ENCODE results near the gene MET. TPM values are rescaled to one million over a fixed set of nuclear protein-coding genes. Genes with fewer than 3 reads are reported as not detected.
"Not testable (repeated sequence)": the region's sequence is repeated elsewhere in the genome, so short reads cannot be mapped to it uniquely, and the experiment has no call there.

MET gene
- total RNA-seq, 2 experiments from 2014 or later, result 0.58 to 0.72 TPM

GRCh38 chr7:116738378-116738777, 66.4 kb downstream of the MET start:
- no peak for DNase-seq
- Mint-ChIP-seq H3K4me3 (no peak overlapping the region), H3K4me1 (no peaks in the 10 kb centered on the region), H3K36me3 (no peaks in the 10 kb centered on the region), H3K27ac (no peak overlapping the region), H3K27me3 (peaks cover 18% of the 10 kb centered on the region), H3K9me3 (no peaks in the 10 kb centered on the region)

DNA sequence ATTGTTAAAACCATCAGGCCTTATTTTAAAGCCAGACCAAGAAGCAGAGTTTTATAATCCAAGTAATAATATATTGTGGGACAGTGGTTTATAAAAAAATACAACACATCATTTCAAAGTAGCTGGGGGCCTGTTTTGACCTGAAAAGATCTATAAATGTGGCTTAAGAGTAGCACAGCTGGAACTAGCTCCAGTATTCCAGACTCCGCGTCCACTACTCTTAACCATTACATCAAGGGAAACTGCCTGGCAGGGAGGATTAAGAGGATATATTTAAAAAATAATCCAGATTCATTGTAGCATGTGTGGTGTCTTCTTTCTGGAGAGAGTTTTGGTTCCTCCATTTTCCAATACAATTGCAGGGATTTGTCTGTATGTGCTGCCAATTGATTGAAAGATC, 67.3 kb downstream of the MET start:
- Mint-ChIP-seq H3K27ac (no peak overlapping the region), H3K36me3 (no peaks in the 10 kb centered on the region), H3K9me3 (no peaks in the 10 kb centered on the region), H3K27me3 (peaks cover 21% of the 10 kb centered on the region), H3K4me3 (no peak overlapping the region), H3K4me1 (no peaks in the 10 kb centered on the region)
- DNase-seq, result no peak

- DNase-seq, result no peak
- H3K4me3 Mint-ChIP-seq, result no peak overlapping the region
- H3K36me3 Mint-ChIP-seq, result no peaks in the 10 kb centered on the region
- peaks cover 21% of the 10 kb centered on the region for H3K27me3 Mint-ChIP-seq
- H3K27ac Mint-ChIP-seq, result no peak overlapping the region
- no peaks in the 10 kb centered on the region for H3K4me1 Mint-ChIP-seq
- H3K9me3 Mint-ChIP-seq, result no peaks in the 10 kb centered on the region
Observed at GRCh38 chr7:116740231-116740630, 68.2 kb downstream of the MET start.

GRCh38 chr7:116740755-116741462, 68.9 kb downstream of the MET start:
- Mint-ChIP-seq H3K27ac (no peak overlapping the region), H3K4me3 (no peak overlapping the region), H3K9me3 (no peaks in the 10 kb centered on the region), H3K36me3 (no peaks in the 10 kb centered on the region), H3K4me1 (no peaks in the 10 kb centered on the region), H3K27me3 (peaks cover 21% of the 10 kb centered on the region)
- DNase-seq, result no peak

DNA sequence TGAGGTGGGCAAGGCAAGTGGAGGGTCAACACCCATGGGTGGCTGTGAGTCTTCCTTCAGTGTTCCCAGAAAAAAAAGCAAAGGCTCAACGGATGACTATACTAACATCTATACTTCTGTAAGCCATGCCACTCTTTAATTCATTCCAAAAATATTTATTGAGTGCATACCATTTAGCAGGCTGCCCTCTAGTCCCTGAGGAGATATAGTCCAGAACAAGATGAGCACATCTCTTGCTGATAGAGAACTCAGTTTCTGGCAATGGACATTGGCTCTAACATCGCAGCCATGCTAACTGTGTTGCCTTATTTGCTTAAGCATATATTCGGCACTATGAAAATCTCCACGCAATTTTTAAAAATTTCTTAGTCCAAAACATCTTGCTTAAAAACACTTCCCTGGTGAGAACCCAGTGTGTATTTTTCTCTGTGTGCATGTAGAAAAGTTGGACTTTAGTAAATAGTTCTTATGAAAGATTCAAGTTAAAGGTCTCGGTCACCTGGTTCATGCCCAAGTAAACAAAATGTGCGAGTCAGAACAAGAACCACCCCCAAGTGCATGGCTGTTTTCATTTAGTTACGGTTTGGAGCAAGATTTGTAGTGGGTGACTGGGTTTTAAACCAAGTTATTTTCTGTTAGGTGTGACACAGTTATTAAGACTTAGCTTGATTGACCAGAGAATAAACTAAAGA, 69.8 kb downstream of the MET start:
- no peaks in the 10 kb centered on the region for H3K9me3 Mint-ChIP-seq

GRCh38 chr7:116742641-116743040, 70.6 kb downstream of the MET start:
- no peaks in the 10 kb centered on the region for H3K4me1 Mint-ChIP-seq

More for the DNA sequence above, 69.8 kb downstream of the MET start:
- H3K4me1 Mint-ChIP-seq, result no peaks in the 10 kb centered on the region
- DNase-seq, result no peak
- no peaks in the 10 kb centered on the region for H3K36me3 Mint-ChIP-seq
- no peak overlapping the region for H3K27ac Mint-ChIP-seq
- no peak overlapping the region for H3K4me3 Mint-ChIP-seq
- H3K27me3 Mint-ChIP-seq, result peaks cover 21% of the 10 kb centered on the region

GRCh38 chr7:116743835-116744234, 71.8 kb downstream of the MET start:
- not testable (repeated sequence) for H3K4me1 Mint-ChIP-seq, DNase-seq, H3K27ac Mint-ChIP-seq, H3K4me3 Mint-ChIP-seq, H3K36me3 Mint-ChIP-seq
- Mint-ChIP-seq H3K27me3 (peaks cover 33% of the 10 kb centered on the region), H3K9me3 (peaks cover 16% of the 10 kb centered on the region)

More at GRCh38 chr7:116742641-116743040, 70.6 kb downstream of the MET start:
- peaks cover 27% of the 10 kb centered on the region for H3K27me3 Mint-ChIP-seq
- peaks cover 3% of the 10 kb centered on the region for H3K36me3 Mint-ChIP-seq
- no peak overlapping the region for H3K27ac Mint-ChIP-seq
- peaks cover 7% of the 10 kb centered on the region for H3K9me3 Mint-ChIP-seq
- H3K4me3 Mint-ChIP-seq, result no peak overlapping the region
- DNase-seq, result no peak

DNA sequence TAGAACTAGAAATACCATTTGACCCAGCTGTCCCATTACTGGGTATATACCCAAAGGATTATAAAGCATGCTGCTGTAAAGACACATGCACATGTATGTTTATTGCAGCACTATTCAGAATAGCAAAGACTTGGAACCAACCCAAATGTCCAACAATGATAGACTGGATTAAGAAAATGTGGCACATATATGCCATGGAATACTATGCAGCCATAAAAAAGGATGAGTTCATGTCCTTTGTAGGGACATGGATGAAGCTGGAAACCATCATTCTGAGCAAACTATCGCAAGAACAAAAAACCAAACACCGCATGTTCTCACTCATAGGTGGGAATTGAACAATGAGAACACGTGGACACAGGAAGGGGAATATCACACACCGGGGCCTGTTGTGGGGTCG, 74.4 kb downstream of the MET start:
- Mint-ChIP-seq H3K27me3 (peaks cover 27% of the 10 kb centered on the region), H3K9me3 (peaks cover 27% of the 10 kb centered on the region)
- not testable (repeated sequence) for H3K27ac Mint-ChIP-seq, DNase-seq, H3K4me3 Mint-ChIP-seq, H3K4me1 Mint-ChIP-seq, H3K36me3 Mint-ChIP-seq

DNA sequence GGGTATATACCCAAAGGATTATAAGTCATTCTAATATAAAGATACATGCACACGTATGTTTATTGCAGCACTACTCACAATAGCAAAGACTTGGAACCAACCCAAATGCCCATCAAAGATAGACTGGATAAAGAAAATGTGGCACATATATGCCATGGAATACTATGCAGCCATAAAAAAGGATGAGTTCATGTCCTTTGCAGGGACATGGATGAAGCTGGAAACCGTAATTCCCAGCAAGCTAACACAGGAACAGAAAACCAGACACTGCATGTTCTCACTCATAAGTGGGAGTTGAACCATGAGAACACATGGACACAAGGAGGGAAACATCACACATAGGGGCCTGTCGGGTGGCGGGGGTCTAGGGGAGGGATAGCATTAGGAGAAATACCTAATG, 79.1 kb downstream of the MET start:
- DNase-seq, H3K27ac Mint-ChIP-seq, H3K4me3 Mint-ChIP-seq, H3K36me3 Mint-ChIP-seq, H3K4me1 Mint-ChIP-seq: not testable (repeated sequence)
- peaks cover 27% of the 10 kb centered on the region for H3K9me3 Mint-ChIP-seq
- H3K27me3 Mint-ChIP-seq, result peaks cover 20% of the 10 kb centered on the region

DNA sequence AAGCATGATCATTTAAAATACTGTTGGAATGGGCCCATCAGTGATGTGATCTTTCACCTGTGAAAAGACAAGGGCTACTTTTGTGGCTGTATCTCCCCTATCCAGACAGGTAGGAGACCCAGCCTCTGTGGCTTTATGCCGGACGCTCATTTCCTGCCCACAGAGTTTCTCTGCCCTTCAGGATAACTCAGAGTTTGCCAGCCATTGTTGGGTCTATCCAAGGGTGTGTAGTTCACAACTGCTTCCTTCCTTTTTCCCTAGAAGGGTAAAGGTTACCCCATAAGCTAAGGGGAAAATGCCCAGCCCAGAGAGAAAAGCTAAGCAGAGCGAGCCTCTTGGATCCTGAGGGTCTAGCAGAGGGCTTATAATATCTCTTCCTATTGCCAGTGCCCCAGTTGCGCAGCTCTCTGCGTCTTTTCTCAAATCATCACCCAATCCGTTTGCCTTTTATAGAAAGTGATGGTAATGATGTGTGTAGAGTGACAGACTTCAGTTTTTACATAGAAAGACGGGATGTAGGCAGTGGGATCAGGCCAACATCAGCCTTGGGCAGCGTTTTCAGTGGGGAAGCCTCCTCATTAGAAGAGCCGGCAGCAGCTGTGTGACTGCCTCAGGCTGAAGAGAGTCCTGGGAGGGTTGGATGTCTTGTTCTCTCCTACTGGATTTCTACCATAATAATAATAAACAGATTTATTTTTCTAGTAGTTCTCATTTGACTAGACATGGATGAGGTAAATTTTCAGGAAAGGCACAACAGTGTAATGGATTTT, 80.5 kb downstream of the MET start:
- no peak for DNase-seq
- H3K4me3 Mint-ChIP-seq, result no peak overlapping the region
- H3K4me1 Mint-ChIP-seq, result no peaks in the 10 kb centered on the region
- peaks cover 22% of the 10 kb centered on the region for H3K9me3 Mint-ChIP-seq
- H3K36me3 Mint-ChIP-seq, result no peaks in the 10 kb centered on the region
- H3K27ac Mint-ChIP-seq, result no peak overlapping the region
- peaks cover 16% of the 10 kb centered on the region for H3K27me3 Mint-ChIP-seq

DNA sequence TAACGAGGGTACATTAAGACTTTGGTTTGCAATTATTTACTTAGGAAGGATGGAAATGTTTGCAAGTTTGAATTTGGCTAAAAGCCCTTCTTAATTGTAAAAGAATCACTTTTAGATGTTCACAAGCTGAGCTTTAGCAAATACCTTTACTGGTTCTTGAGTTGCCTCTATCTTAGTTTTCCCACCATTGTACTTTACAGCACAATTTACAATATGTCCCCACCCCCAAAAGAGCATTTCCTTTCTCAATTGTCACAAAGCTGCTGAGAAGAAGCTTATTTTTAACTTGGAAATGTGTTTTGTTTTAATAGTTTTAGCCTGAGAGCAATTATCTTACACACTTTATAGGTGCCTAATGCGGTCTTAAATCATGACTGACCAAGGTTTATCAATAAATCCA, 81.1 kb downstream of the MET start:
- no peak overlapping the region for H3K27ac Mint-ChIP-seq

GRCh38 chr7:116754186-116754585, 82.2 kb downstream of the MET start:
- no peak overlapping the region for H3K27ac Mint-ChIP-seq
- H3K4me3 Mint-ChIP-seq, result no peak overlapping the region
- DNase-seq, result no peak
- peaks cover 19% of the 10 kb centered on the region for H3K27me3 Mint-ChIP-seq
- H3K36me3 Mint-ChIP-seq, result no peaks in the 10 kb centered on the region
- H3K9me3 Mint-ChIP-seq, result peaks cover 8% of the 10 kb centered on the region
- H3K4me1 Mint-ChIP-seq, result no peaks in the 10 kb centered on the region

More for the DNA sequence above, 81.1 kb downstream of the MET start:
- Mint-ChIP-seq H3K27me3 (peaks cover 18% of the 10 kb centered on the region), H3K4me3 (no peak overlapping the region), H3K36me3 (no peaks in the 10 kb centered on the region), H3K9me3 (peaks cover 18% of the 10 kb centered on the region), H3K4me1 (no peaks in the 10 kb centered on the region)
- no peak for DNase-seq

DNA sequence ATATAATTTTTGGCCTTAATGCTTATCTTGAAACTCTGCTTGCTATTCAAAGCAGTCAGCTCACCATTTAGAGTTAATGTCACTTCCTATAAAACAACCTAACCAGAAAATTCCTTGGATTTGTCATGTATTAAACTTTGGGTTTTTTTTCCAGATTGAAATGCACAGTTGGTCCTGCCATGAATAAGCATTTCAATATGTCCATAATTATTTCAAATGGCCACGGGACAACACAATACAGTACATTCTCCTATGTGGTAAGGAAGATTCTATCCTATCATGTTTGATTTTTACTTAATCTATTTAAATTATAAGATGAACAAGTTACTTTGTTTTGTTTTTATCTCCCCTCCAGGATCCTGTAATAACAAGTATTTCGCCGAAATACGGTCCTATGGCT, 85.3 kb downstream of the MET start:
- Mint-ChIP-seq H3K9me3 (no peaks in the 10 kb centered on the region), H3K4me3 (no peak overlapping the region), H3K4me1 (no peaks in the 10 kb centered on the region), H3K27me3 (peaks cover 15% of the 10 kb centered on the region), H3K36me3 (no peaks in the 10 kb centered on the region), H3K27ac (no peak overlapping the region)
- DNase-seq, result no peak

DNA sequence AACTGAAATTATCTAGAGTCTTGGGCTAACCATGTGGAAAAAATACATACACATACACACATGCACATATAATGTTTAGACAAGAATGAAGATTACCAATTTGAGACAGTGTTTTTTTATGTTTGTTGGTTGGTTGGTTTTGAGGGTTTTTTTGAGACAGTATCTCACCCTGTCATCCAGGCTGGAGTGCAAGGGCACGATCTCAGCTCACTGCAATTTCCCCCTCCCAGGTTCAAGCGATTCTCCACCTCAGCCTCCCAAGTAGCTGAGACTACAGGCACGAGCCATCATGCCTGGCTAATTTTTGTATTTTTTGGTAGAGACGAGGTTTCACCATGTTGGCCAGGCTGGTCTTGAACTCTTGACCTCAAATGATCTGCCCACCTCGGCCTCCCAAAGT, 87.6 kb downstream of the MET start:
- not testable (repeated sequence) for H3K36me3 Mint-ChIP-seq, H3K4me1 Mint-ChIP-seq, DNase-seq, H3K27ac Mint-ChIP-seq, H3K4me3 Mint-ChIP-seq, H3K9me3 Mint-ChIP-seq
- peaks cover 13% of the 10 kb centered on the region for H3K27me3 Mint-ChIP-seq

GRCh38 chr7:116762971-116763370, 91.0 kb downstream of the MET start:
- no peaks in the 10 kb centered on the region for H3K9me3 Mint-ChIP-seq
- DNase-seq, result no peak
- H3K36me3 Mint-ChIP-seq, result no peaks in the 10 kb centered on the region
- H3K4me3 Mint-ChIP-seq, result no peak overlapping the region
- no peak overlapping the region for H3K27ac Mint-ChIP-seq
- H3K27me3 Mint-ChIP-seq, result peaks cover 6% of the 10 kb centered on the region
- H3K4me1 Mint-ChIP-seq, result no peaks in the 10 kb centered on the region
